Duodenal mucosa (tissue), 2 donors: ENCODE measurements around the gene ZFR2.

Source experiments
- H3K27ac ChIP-seq: one replicate; pipeline ENCODE4 v1.7.0; 2013; ENCODE audit warnings: low read depth, low read length
- H3K27me3 ChIP-seq, 2 donors: one replicate each; pipeline ENCODE4 v1.7.0; 2013; ENCODE audit warnings: low read length in 2 of 2, control low read depth in 1 of 2; ENCODE audit not compliant: insufficient read depth in 2 of 2, control insufficient read depth in 1 of 2
- H3K36me3 ChIP-seq, 2 donors: one replicate each; pipeline ENCODE4 v1.7.0; 2013; ENCODE audit warnings: low read length in 2 of 2, control low read depth in 1 of 2; ENCODE audit not compliant: insufficient read depth in 2 of 2, control insufficient read depth in 1 of 2
- H3K4me1 ChIP-seq, 2 donors: one replicate each; pipeline ENCODE4 v1.7.0; 2013; ENCODE audit warnings: low read length in 2 of 2, control low read depth in 1 of 2; ENCODE audit not compliant: insufficient read depth in 2 of 2, control insufficient read depth in 1 of 2
- H3K4me3 ChIP-seq, 2 donors: one replicate each; pipeline ENCODE4 v1.7.0; 2013; ENCODE audit warnings: low read length in 2 of 2, low read depth in 1 of 2
- H3K9ac ChIP-seq, 2 donors: one replicate each; pipeline ENCODE4 v1.7.0; 2013; ENCODE audit warnings: low read length in 2 of 2, low read depth in 1 of 2
- H3K9me3 ChIP-seq, 2 donors: one replicate each; pipeline ENCODE4 v1.7.0; 2013; ENCODE audit warnings: low read length in 2 of 2, control low read depth in 1 of 2; ENCODE audit not compliant: control insufficient read depth in 1 of 2

ZFR2 gene

DNA sequence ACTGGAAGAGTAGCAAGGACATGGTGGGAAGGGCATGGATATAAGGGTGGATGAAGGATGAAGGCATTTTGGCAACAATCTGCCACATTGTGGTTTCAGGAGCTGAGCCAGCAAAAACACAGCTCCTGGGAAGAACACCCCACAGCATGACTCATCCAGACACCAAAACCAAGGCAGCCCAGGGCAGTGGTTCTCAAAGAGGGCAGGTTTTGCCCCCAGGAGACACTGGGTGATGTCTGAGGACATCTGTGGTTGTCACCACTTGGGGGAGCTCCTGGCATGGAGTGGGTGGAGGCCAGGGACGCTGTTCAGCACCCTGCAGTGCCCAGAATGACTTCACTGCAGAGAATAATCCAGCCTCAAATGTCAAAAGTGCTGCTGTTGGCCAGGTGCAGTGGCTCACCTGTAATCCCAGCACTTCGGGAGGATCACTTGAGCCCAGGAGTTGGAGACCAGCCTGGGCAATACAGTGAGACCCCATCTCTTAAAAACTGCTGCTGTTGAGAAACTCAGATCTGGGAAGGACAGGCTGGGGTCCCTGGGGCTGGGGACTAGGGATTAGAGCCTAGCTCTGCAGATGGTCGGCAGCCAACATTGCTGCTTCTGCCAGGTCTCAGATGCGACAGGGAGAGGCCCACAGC, 16.1 kb downstream of the ZFR2 start:
- peaks cover 0 to 2% of the 10 kb centered on the region in 2 donors for H3K4me1 ChIP-seq
- H3K27me3 ChIP-seq, result no peaks in the 10 kb centered on the region
- H3K9ac ChIP-seq, result no peak overlapping the region
- H3K27ac ChIP-seq, result no peak overlapping the region
- no peak overlapping the region for H3K4me3 ChIP-seq
- peaks cover 6 to 14% of the 10 kb centered on the region in 2 donors for H3K9me3 ChIP-seq
- no peaks in the 10 kb centered on the region for H3K36me3 ChIP-seq

DNA sequence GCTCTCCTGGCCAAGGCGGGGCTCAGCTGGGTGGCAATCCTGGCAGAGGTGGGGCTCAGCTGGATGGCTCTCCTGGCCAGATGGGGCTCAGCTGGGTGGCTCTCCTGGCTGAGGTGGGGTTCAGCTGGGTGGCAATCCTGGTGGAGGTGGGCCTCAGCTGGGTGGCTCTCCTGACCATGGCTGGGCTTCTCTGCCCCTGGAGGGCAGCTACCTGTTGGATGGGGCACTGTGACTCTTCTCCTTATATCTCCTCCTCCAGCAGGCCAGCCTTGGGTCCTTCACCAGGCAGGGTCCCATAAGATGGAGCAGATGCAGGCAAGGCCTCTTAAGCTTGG, 16.7 kb downstream of the ZFR2 start:
- Histone ChIP-seq H3K9ac (no peak overlapping the region), H3K9me3 (peaks cover 6 to 14% of the 10 kb centered on the region in 2 donors), H3K4me3 (no peak overlapping the region), H3K27me3 (no peaks in the 10 kb centered on the region), H3K36me3 (no peaks in the 10 kb centered on the region), H3K4me1 (peaks cover 0 to 2% of the 10 kb centered on the region in 2 donors), H3K27ac (no peak overlapping the region)

DNA sequence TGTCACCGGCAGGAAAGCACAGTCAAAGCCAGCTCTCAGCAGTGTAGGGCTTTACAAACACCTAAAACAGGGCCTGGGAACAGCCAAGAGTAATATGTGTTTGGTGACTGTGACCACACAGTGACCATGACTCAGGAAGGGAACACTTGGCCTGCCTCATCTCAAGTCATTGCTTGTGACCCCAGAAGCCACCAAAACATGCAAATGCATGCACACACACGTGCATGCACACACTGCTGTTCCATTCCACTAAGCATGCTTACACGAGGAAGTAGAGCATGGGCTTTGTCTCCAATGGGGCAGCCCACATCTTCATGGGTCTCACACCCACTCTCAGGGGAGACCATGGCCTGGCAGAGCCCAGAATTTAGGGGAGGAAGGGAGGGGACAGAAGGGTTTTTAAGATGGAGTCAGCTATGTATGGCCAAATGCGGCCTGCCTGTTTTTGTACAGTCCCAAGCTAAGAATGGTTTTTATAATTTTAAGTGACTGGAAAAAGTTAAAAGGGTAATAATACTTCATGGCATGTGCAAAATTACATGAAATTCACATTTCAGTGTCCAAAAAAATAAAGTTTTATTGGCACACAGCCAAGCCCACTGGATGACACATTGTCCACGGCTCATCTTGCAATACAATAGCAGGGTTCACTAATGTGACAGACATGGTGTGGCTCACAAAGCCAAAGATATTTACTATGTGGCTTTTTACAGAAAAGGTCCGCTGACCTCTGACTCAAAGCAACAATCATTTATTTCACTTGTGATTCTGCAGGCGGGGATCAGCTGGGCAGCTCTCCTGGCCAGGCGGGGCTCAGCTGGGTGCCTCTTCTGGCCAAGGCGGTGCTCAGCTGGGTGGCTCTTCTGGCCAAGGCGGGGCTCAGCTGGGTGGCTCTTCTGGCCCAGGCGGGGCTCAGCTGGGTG, 17.3 kb downstream of the ZFR2 start:
- Histone ChIP-seq H3K4me1 (peaks cover 0 to 2% of the 10 kb centered on the region in 2 donors), H3K9ac (no peak overlapping the region), H3K9me3 (peaks cover 6 to 14% of the 10 kb centered on the region in 2 donors), H3K27me3 (no peaks in the 10 kb centered on the region), H3K27ac (no peak overlapping the region), H3K4me3 (no peak overlapping the region), H3K36me3 (no peaks in the 10 kb centered on the region)

DNA sequence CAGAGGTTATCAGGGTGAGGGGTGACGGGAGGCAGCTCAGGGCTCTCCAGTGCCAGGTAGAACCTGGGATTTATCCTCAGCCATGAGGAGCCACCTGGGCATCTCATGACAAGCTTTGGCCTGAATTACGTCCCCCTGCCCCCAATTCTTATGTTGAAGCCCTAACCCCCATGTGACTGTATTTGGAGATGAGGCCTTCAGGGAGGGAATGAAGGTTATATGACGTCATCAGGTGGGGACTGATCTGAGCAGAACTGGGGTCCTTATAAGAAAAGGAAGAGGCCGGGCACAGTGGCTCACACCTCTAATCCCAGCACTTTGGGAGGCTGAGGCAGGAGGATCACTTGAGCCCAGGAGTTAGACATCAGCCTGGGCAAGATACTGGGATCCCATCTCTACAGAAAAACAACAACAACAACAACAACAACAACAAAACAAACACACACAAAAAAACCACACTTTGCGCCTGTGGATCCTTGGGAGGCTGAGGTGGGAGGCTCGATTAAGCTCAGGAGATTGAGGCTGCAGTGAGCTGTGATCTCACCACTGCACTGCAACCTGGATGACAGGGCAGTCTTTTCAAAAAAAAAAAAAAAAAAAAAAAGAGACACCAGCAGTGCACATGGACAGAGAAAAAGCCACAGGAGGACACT, 18.4 kb downstream of the ZFR2 start:
- no peaks in the 10 kb centered on the region for H3K36me3 ChIP-seq
- H3K4me3 ChIP-seq, result no peak overlapping the region
- no peak overlapping the region for H3K9ac ChIP-seq
- peaks cover 6 to 14% of the 10 kb centered on the region in 2 donors for H3K9me3 ChIP-seq
- H3K27ac ChIP-seq, result no peak overlapping the region
- peaks cover 0 to under 1% of the 10 kb centered on the region in 2 donors for H3K4me1 ChIP-seq
- no peaks in the 10 kb centered on the region for H3K27me3 ChIP-seq

DNA sequence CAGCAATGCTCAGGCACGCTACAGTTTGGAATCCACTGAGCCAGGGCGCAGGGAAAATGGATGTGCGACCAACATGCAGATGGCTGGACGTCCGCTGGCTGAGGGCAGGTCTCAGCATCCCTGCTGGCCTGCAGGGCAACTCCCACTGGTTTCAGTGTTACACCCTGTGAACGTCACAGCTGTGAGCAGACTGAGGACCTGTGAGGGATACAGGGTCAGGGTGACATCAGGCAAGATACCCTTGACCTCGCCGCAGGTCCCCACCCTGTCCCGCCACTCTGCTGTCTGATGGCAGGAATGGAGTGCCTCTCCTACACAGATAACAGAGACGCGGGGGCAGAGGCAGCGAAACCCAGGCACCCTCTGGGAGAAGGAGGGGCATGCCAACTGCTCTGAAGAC, 19.1 kb downstream of the ZFR2 start:
- no peaks in the 10 kb centered on the region for H3K27me3 ChIP-seq
- no peaks in the 10 kb centered on the region for H3K36me3 ChIP-seq
- no peaks in the 10 kb centered on the region for H3K4me1 ChIP-seq
- H3K9me3 ChIP-seq, result peaks cover 6 to 14% of the 10 kb centered on the region in 2 donors
- H3K27ac ChIP-seq, result no peak overlapping the region
- no peak overlapping the region for H3K9ac ChIP-seq
- no peak overlapping the region for H3K4me3 ChIP-seq

DNA sequence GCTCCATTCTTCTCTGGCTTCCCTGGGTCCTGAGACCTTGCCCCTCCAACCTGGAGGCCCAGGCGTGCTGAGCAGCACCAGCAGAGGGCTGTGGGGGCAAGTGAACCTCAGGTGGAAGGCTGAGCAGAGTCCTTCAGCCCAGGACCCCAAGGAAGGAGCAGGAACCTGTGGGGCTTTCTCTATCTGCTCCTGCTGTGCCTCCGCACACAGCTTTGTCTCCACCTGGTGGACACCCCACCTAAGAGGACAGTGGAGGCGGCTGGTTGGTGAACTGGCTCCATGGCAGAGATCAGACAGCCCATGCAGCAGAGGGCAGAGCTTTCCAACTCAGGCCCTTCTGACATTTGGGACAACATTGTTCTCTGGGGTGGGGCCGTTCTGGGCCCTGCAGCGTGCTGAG, 19.7 kb downstream of the ZFR2 start:
- H3K9ac ChIP-seq, result no peak overlapping the region
- H3K27me3 ChIP-seq, result no peaks in the 10 kb centered on the region
- H3K36me3 ChIP-seq, result no peaks in the 10 kb centered on the region
- no peak overlapping the region for H3K27ac ChIP-seq
- peaks cover 6 to 14% of the 10 kb centered on the region in 2 donors for H3K9me3 ChIP-seq
- H3K4me1 ChIP-seq, result no peaks in the 10 kb centered on the region
- H3K4me3 ChIP-seq, result no peak overlapping the region

DNA sequence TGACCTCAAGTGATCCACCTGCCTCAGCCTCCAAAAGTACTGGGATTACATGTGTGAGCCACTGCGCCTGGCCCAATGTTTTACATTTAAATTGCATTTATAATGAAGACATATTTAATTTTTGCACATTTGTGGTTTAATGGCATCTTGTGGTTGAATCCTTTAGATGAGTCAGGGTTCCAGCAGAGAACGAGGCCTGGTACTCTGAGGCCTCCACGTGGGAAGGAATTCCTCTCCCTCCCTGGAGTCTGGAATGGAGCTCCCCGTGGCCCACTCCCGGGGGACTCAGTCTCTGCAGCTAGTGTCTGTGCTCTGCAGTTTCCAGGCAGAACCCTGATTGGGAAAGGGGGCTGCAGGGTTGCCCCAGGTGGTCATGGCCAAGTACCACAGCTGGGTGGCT, 24.2 kb downstream of the ZFR2 start:
- Histone ChIP-seq H3K9ac (no peak overlapping the region), H3K9me3 (no peaks in the 10 kb centered on the region), H3K4me3 (no peak overlapping the region), H3K27me3 (no peaks in the 10 kb centered on the region), H3K27ac (no peak overlapping the region), H3K4me1 (no peaks in the 10 kb centered on the region), H3K36me3 (no peaks in the 10 kb centered on the region)

DNA sequence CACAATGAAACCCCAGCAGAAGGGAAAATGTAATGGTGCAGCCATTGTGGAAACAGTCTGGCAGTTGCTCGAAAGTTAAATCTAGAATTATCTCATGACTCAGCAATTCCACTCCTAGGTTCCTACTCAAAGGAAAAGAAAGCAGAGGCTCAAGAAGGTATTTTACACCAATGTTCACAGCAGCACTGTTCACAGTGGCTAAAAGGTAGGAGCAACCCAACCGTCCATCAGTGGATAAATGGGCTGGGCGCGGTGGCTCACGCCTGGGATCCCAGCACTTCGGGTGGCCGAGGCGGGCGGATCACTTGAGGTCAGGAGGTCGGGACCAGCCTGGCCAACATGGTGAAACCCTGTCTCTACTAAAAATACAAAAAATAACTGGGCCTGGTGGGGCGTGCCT, 25.9 kb downstream of the ZFR2 start:
- no peaks in the 10 kb centered on the region for H3K27me3 ChIP-seq
- H3K36me3 ChIP-seq, result no peaks in the 10 kb centered on the region
- H3K9me3 ChIP-seq, result peaks cover 0 to 2% of the 10 kb centered on the region in 2 donors
- H3K9ac ChIP-seq, result no peak overlapping the region
- H3K4me1 ChIP-seq, result no peaks in the 10 kb centered on the region
- no peak overlapping the region for H3K4me3 ChIP-seq
- no peak overlapping the region for H3K27ac ChIP-seq

DNA sequence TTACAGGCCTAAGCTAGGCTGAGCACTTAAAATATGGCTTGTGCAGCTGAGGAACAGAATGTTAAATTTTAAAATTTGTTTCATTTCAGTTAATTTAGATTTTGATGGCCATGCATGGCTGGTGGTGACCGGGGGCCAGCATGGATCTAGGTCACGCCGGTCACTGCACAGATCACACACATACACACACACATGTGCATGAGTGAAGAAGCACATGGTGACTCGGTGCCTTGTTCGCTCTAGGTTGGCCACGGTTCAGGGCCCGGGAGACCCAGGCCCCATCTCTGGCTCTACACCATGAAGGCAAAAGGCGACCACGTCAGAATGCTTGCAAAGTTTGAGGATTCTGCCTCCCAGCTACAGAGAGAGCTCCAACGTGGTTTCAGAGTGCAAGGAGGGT, 28.0 kb downstream of the ZFR2 start:
- H3K9ac ChIP-seq, result no peak overlapping the region

DNA sequence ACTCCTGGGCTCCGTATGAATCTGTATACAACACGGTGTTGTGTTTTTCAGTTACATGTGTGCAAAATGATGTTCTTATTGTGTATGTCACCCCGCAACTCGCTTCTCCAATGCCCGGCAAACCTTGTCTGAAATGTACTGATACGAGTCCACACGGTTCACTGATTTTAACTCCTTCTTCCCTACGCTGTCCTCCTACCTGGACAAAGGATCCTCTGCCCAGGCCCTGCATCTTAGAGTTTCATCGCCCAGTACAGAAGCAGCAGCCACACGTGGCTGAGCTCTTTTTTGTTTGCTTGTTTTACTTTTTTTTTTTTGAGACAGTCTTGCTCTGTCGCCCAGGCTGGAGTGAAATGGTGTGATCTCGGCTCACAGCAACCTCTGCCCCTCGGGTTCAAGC, 28.9 kb downstream of the ZFR2 start:
- H3K4me3 ChIP-seq, result no peak overlapping the region
- no peak overlapping the region for H3K27ac ChIP-seq
- no peaks in the 10 kb centered on the region for H3K36me3 ChIP-seq
- no peak overlapping the region for H3K9ac ChIP-seq
- H3K27me3 ChIP-seq, result no peaks in the 10 kb centered on the region
- H3K9me3 ChIP-seq, result peaks cover 0 to 8% of the 10 kb centered on the region in 2 donors
- no peaks in the 10 kb centered on the region for H3K4me1 ChIP-seq

More for the DNA sequence above, 28.0 kb downstream of the ZFR2 start:
- H3K4me3 ChIP-seq, result no peak overlapping the region
- no peaks in the 10 kb centered on the region for H3K27me3 ChIP-seq
- H3K9me3 ChIP-seq, result peaks cover 0 to 8% of the 10 kb centered on the region in 2 donors
- no peak overlapping the region for H3K27ac ChIP-seq
- H3K4me1 ChIP-seq, result no peaks in the 10 kb centered on the region
- H3K36me3 ChIP-seq, result no peaks in the 10 kb centered on the region
